GM18519 (cell line): ENCODE results near the gene UROC1.

Experiments used
- ATAC-seq: cut with Tn5 transposase; IDR thresholded peaks from one replicate; pipeline ENCODE4 v1.9.1; 2021; ENCODE audit warnings: mild to moderate bottlenecking, moderate library complexity; ENCODE audit not compliant: unreplicated experiment, low FRiP score

Gene UROC1

DNA sequence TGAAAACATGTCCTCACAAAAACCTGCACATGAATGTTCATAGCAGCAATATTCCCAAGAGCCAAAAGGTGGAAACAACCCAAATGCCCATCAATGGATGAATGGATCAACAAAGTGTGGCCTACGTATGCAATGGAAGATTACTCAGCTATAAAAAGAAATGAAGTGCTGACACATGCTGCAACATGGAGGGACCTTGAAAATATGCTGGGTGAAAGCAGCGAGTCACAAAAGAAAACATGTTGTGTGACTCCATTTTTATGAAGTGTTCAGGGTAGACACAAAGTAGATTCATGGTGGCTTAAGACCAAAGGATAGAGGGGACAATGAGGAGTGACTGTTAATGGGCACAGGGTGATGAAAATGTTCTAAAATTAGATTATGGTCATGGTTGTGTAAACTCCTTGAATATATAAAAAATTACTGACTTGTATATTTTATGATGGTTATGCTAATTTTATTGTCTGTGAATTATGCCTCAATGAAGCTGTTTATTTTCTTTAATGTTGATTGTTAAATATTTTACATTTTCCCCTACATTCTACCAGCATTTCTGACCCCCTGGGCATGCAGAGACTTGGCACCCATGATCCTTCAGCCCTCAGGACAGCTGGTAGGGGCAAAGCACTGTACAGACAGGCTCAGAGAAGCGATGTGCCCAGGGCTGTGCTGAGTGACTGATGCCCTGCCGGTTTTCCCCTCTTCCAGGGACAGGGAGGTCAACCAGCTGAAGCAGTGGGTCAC, 85.0 kb downstream of the UROC1 start:
- no peak for ATAC-seq
